GM12873 (cell line): Measurements from ENCODE around the gene PUM2.

ENCODE experiments used
- TF ChIP-seq, protein P1 (sequence below): IDR thresholded peaks from 2 replicates; pipeline ENCODE4 v1.5.1; 2012; ENCODE audit warnings: low read depth, mild to moderate bottlenecking, moderate library complexity, low read length, control low read depth; ENCODE audit not compliant: insufficient read depth; ENCODE audit errors: missing control alignments

The PUM2 gene

DNA sequence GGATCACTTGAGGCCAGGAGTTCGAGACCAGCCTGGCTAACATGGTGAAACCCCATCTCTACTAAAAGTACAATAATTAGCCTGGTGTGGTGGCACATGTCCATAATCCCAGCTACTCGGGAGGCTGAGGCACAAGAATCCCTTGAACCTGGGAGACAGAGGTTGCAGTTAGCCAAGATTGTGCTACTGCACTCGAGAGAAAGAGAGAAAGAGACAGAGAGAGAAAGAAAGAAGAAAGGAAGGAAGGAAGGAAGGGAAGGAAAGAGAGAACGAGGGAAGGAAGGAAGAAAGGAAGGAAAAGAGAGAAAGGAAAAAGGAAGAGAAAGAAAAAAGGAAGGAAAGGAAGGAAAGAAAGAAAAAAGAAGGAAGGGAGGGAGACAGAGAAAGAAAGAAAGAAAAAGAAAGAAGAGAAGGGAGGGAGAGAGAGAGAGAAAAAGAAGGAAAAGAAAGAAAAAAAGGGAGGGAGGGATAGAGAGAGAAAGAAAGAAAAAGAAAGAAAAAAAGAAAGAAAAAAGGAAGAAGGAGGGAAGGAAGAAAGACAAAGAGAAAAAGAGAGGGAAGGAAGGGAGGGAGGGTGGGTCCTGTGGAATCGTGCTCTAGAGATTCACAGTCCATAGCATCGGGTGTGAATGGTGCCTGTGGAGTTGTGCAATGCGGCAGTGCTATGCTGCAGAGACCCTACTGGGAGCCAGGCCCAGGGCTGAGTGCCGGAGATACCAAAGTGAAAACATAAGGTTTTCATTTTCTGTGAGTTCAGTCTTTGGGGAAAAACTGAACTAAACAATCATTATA, 121.1 kb downstream of the PUM2 start:
- TF ChIP-seq, protein P1, sequence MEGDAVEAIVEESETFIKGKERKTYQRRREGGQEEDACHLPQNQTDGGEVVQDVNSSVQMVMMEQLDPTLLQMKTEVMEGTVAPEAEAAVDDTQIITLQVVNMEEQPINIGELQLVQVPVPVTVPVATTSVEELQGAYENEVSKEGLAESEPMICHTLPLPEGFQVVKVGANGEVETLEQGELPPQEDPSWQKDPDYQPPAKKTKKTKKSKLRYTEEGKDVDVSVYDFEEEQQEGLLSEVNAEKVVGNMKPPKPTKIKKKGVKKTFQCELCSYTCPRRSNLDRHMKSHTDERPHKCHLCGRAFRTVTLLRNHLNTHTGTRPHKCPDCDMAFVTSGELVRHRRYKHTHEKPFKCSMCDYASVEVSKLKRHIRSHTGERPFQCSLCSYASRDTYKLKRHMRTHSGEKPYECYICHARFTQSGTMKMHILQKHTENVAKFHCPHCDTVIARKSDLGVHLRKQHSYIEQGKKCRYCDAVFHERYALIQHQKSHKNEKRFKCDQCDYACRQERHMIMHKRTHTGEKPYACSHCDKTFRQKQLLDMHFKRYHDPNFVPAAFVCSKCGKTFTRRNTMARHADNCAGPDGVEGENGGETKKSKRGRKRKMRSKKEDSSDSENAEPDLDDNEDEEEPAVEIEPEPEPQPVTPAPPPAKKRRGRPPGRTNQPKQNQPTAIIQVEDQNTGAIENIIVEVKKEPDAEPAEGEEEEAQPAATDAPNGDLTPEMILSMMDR, result no peak

DNA sequence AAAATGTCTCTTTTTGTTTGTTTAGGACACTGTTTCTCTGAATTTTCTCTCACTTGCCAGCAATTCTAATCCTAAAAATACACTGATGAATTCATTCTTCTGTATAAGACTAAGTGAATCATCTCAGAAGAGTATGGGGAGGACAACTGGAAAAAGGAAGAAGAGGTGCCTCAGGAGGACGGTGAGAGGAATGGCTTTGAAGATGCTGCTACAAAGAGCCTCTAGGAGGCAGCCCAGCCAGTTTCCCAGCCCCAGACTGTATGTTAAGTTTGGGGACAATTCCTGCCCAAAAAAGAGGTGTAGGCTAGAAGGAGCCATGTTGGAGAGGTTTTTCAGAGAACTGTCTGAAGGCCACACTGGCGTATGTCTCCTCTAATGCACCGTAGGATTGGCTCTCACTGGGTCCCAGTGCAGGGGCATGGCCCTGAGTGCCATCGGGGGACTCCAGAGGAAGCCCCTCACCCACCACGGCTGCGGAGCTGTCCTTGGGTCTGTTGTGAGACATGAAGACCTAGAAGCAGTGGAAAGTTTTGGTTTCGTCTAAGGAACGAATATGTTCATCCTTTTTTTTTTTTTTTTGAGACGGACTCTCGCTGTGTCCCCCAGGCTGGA, 122.6 kb downstream of the PUM2 start:
- TF ChIP-seq, protein P1, result no peak

DNA sequence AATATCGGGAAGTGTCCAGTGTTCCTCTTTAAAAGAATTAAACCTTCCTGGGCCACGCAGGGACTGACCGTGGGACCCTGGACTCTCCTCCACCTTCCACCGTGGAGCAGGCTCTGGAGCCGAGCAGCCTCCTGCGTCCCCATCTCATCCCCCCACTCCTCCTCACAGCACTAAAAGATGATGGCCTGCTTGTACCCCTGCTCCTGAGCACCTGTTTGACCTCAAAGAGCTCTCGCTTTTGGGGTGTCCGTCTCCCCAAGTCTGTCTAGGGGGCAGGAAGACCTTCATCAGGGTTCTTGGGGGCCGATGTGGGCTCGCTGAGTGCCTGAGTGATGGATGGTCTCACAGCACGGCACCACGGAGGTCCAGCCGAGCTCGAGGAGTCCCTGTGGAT, 124.5 kb downstream of the PUM2 start:
- TF ChIP-seq, protein P1, result no peak

DNA sequence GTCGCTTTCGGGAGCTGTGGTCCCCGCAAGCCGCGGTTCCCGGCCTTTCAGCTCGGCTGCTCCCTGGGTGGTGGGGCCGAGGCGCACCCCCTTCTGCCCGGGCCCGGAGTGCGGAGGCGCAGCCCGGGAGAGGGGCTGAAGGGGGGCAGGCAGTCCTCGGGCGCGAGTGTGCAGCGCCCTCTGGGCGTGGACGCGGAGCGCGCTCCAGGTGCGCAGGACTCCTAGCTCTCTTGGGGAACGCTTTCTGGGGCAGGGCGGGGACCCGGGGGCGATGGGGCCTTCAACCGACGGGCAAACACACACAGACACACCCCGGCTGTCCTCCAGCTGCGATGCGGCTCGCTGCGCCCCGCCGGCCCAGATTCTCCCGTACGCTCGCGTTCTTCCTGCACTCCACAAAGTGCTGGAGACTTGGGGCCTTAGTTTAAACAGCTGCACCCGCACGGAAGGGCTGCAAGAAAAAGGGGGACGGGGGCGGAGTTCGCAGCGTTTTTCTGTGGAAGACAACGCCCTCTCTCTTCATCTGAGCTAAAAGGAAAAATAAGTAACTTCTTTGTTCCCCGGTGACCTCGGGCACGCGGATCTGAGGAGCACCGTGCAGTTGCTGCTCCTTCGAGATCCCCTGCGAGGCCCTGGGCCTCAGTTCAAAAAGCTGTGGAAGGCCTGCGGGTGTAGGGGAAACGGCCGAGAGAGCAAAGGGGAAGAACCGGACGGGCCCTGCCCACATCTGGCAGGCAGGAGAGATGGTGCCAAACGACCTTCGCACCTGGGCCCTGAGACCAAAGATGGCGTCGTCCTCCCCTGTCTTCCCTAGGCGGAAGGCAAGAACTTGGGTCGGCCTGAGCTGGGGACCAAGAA, 125.1 kb downstream of the PUM2 start:
- TF ChIP-seq, protein P1, result peak; percentile 74

GRCh38 chr2:20224716-20225293, 125.8 kb downstream of the PUM2 start, which contains the start of gene SDC1:
Gene SDC1, minus strand, starts transcription at chr2:20225130. Its CDS starts 263 bp downstream, at chr2:20224867.
- TF ChIP-seq, protein P1, result no peak

DNA sequence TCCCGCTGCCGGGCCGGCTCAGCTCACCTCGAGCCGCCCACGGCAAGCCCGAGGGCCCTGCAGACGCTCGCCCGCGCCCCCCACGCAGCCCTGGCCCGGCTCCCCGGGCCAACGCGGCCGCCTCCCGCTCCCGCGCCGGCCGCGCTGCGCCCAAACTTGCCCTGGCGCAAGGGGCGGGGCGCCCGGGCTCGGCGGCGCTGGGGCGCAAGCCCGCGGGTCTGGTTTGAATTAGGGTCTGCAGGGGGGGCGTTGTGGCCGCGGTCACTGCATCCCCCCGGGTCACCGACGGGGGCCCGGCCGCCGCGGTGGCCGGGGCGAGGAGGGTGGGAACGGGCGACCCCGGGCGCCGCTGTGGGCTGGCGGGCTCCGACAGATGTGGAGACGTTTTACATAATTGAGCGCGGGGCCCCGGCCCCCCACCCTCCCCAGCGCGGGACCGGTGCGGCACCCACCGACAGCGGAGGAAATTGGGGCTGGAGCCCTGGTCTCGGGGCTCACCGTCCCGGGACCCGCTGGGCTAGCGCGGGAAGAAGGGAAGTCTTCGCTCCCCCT, 126.4 kb downstream of the PUM2 start:
- TF ChIP-seq, protein P1, result no peak
